Measurements from ENCODE around the gene FOXL2NB.

The FOXL2NB gene

DNA sequence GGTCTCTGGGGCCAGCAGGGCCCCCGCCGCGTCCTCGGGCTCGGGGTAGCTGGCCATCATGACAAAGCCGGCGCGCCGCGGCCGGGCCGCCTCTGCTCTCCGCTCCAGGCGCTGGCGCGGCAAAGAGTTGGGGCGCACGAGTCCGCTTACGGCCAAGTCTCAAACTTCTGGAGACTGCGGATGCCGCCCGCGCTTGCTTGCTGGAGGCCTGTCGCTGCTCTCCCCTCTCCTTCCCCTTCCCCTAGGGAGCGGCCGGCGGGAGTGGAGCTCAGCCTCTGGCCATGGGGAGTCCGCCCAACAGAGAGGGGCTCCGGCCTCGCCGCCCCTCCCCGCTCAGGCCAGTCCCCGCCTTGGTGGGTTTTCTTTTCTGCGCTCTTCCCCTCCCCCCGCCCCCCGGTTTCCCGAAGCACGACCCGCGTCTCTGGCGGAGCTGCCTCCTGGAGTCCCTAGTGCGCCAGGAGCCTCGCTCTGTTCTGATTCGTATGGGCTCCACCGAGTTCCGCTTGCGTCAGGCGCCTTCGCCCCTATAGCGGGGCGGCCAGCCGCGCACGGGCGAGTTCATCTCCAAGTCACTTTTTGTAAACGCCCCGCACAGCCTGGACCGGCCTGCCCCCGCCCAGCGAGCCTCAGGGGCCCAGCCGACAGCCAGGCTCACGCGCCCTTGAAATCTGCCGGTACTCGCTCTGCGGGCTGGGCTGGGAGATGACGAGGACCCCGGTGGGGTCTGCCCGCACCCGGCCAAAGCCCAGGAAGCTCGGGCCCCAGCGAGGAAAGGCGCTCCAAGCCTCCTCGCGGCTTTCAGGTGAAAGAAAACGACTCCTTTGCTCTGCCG lies at the start of gene FOXL2NB, which contains the start of gene FOXL2:
Gene FOXL2NB (plus strand): TSS at position 555 of the 832 bp plus-strand sequence. CDS start 148 bp downstream, at position 703.
Gene FOXL2 (minus strand): TSS at position 475 of the 832 bp plus-strand sequence. CDS start 415 bp downstream, at position 60.
- peaks cover 8% of the 10 kb centered on the region for H3K27me3 ChIP-seq (replicated peaks; ENCODE audit: control insufficient read depth, insufficient read depth, low read length)
- peak within 1 kb of the TSS; percentile 9 for H3K4me3 ChIP-seq (replicated peaks; ENCODE audit: low read depth, low read length)
- TF ChIP-seq, protein P1, sequence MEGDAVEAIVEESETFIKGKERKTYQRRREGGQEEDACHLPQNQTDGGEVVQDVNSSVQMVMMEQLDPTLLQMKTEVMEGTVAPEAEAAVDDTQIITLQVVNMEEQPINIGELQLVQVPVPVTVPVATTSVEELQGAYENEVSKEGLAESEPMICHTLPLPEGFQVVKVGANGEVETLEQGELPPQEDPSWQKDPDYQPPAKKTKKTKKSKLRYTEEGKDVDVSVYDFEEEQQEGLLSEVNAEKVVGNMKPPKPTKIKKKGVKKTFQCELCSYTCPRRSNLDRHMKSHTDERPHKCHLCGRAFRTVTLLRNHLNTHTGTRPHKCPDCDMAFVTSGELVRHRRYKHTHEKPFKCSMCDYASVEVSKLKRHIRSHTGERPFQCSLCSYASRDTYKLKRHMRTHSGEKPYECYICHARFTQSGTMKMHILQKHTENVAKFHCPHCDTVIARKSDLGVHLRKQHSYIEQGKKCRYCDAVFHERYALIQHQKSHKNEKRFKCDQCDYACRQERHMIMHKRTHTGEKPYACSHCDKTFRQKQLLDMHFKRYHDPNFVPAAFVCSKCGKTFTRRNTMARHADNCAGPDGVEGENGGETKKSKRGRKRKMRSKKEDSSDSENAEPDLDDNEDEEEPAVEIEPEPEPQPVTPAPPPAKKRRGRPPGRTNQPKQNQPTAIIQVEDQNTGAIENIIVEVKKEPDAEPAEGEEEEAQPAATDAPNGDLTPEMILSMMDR (IDR thresholded peaks at IDR 0.05; ENCODE audit: insufficient read depth, low read length, poor library complexity, severe bottlenecking), result no peak
- DNase-seq (ENCODE audit: extremely low read depth, insufficient read length), result no peak
- no peaks in the 10 kb centered on the region for H3K36me3 ChIP-seq (ENCODE audit: control insufficient read depth, insufficient read depth, low read length)

DNA sequence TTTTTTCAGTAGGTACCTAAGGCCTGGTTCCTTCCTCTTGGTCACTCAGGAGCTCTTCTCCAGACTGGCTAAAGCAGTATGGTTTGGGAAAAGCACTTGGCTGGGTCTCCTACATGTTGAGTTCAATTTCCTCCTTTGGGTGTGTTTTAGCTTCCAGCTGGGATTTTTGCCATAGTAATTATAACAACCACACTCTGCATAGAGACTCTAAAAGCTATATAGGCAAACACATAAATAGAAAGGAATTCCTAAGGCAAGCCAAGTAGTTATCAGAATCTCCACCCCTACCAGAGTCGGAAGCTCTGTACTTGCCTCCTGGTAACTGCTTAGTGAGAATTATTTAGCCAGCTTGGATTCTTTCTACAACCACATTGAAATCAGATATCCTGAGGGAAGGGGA lies 48.7 kb upstream of the FOXL2NB start:
- DNase-seq (ENCODE audit: extremely low read depth, insufficient read length), result no peak
- Histone ChIP-seq H3K36me3 (ENCODE audit: control insufficient read depth, insufficient read depth, low read length) (no peaks in the 10 kb centered on the region), H3K27me3 (replicated peaks; ENCODE audit: control insufficient read depth, insufficient read depth, low read length) (no peaks in the 10 kb centered on the region), H3K4me3 (replicated peaks; ENCODE audit: low read depth, low read length) (no peak overlapping the region)
- TF ChIP-seq, protein P1 (IDR thresholded peaks at IDR 0.05; ENCODE audit: insufficient read depth, low read length, poor library complexity, severe bottlenecking), result no peak

DNA sequence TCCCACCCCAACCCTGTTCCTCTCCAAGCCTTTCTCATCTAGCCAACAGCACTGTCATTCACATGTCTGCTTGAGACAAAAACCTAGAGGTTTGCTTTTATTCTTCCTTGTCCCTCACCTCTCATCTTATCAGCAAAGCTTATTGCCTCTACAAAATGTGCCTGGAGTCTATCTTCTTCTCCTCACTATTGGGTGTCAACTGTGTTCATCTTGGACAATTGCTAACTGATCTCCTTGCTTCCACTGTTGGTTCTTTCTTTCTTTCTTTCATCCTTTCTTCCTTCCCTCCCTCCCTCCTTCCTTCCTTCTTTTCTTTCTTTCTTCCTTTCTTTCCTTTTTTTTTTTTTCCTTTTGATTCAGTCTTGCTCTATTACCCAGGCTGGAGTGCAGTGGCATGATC lies 48.3 kb upstream of the FOXL2NB start:
- DNase-seq (ENCODE audit: extremely low read depth, insufficient read length), result no peak
- Histone ChIP-seq H3K36me3 (ENCODE audit: control insufficient read depth, insufficient read depth, low read length) (no peaks in the 10 kb centered on the region), H3K27me3 (replicated peaks; ENCODE audit: control insufficient read depth, insufficient read depth, low read length) (no peaks in the 10 kb centered on the region), H3K4me3 (replicated peaks; ENCODE audit: low read depth, low read length) (no peak overlapping the region)
- TF ChIP-seq, protein P1 (IDR thresholded peaks at IDR 0.05; ENCODE audit: insufficient read depth, low read length, poor library complexity, severe bottlenecking), result no peak

DNA sequence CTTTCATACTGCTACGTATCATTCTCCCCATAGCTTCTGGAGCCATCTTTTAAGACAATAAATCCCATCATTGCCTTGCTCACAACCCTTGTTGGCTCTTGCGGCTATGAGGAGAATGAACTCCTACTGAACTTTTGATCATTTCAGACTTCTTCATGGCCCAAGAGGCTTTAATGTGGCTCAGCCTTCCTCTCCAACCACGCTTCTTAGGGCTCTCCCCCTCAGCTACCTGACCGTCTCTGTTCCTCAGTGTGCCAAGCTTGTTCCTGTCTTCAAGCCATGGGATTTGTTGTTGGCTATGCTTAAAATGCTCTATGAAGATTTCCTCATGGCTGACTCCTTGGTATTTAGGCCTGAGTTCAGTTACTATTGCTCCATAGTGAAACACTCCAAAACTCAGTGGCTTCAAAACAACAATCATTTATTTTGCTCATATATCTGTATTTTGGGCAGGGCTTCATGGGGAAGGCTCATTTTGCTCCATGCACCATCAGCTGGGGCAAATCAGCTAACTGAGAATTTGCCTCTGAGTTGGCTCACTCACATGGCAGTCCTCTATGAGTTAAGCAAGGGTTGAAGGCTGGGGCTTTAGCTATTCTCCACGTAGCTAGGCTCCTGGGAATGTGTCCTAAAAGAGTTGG lies 47.5 kb upstream of the FOXL2NB start:
- no peak for DNase-seq (ENCODE audit: extremely low read depth, insufficient read length)
- Histone ChIP-seq H3K27me3 (replicated peaks; ENCODE audit: control insufficient read depth, insufficient read depth, low read length) (no peaks in the 10 kb centered on the region), H3K4me3 (replicated peaks; ENCODE audit: low read depth, low read length) (no peak overlapping the region), H3K36me3 (ENCODE audit: control insufficient read depth, insufficient read depth, low read length) (no peaks in the 10 kb centered on the region)
- TF ChIP-seq, protein P1 (IDR thresholded peaks at IDR 0.05; ENCODE audit: insufficient read depth, low read length, poor library complexity, severe bottlenecking), result no peak

DNA sequence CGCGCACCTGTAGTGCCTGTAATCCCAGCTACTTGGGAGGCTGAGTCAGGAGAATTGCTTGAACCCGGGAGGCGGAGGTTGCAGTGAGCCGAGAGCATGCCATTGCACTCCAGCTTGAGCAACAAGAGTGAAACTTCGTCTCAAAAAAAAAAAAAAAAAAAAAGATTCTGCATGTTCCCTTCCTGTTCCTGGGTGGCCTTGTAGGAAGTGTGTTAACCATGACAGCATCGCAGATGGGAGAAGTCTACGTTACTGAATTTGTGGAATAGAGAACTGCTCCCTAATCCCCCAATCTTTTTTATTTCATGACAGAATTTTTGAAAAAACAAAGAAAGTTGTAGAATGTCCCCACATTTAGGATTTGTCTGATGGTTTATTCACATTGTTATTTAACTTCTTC lies 45.5 kb upstream of the FOXL2NB start:
- Histone ChIP-seq H3K4me3 (replicated peaks; ENCODE audit: low read depth, low read length) (no peak overlapping the region), H3K36me3 (ENCODE audit: control insufficient read depth, insufficient read depth, low read length) (no peaks in the 10 kb centered on the region), H3K27me3 (replicated peaks; ENCODE audit: control insufficient read depth, insufficient read depth, low read length) (no peaks in the 10 kb centered on the region)
- TF ChIP-seq, protein P1 (IDR thresholded peaks at IDR 0.05; ENCODE audit: insufficient read depth, low read length, poor library complexity, severe bottlenecking), result no peak
- no peak for DNase-seq (ENCODE audit: extremely low read depth, insufficient read length)
